ENCODE measurements around the gene CFB. TPM values are rescaled to one million over a fixed set of nuclear protein-coding genes. Genes with fewer than 3 reads are reported as not detected.

CFB gene
- total RNA-seq, 1 experiment from 2014 or later = 944 TPM

- CTCF ChIA-PET = interaction anchor here (0.6 kb wide), 2 partner anchors 20 to 316 kb away, joined by 3 to 6 read pairs; partner anchors contain the start of gene BAG6
- Mint-ChIP-seq H3K27me3 (ENCODE audit: unreplicated experiment) (no peaks in the 10 kb centered on the region), H3K4me3 (ENCODE audit: low read depth, unreplicated experiment) (no peak overlapping the region), H3K27ac (ENCODE audit: unreplicated experiment) (no peak overlapping the region), H3K36me3 (ENCODE audit: insufficient read depth, unreplicated experiment) (peaks cover 75% of the 10 kb centered on the region), H3K9me3 (ENCODE audit: low read depth, unreplicated experiment) (no peaks in the 10 kb centered on the region), H3K4me1 (ENCODE audit: low read depth, unreplicated experiment) (peaks cover 19% of the 10 kb centered on the region)
- no peak for DNase-seq
- BruUV-seq (replicated peaks) = no TSS peak
- TF ChIP-seq CTCF (IDR thresholded peaks at IDR 0.05; ENCODE audit: unreplicated experiment) = no peak
- intact Hi-C loops (cut with micrococcal nuclease; ENCODE audit: unreplicated experiment) = no loop called here
Observed at GRCh38 chr6:31968326-31968725, 22.4 kb downstream of the CFB start.

GRCh38 chr6:31968791-31969711 lies 23.2 kb downstream of the CFB start:
- BruUV-seq (replicated peaks) = no TSS peak
- peaks cover 82% of the 10 kb centered on the region for H3K36me3 Mint-ChIP-seq (ENCODE audit: insufficient read depth, unreplicated experiment)
- no peaks in the 10 kb centered on the region for H3K27me3 Mint-ChIP-seq (ENCODE audit: unreplicated experiment)
- TF ChIP-seq CTCF (IDR thresholded peaks at IDR 0.05; ENCODE audit: unreplicated experiment) = no peak
- no peak for DNase-seq
- intact Hi-C loops (cut with micrococcal nuclease; ENCODE audit: unreplicated experiment) = no loop called here
- CTCF ChIA-PET = interaction anchor here (0.6 kb wide), 2 partner anchors 21 to 40 kb away, joined by 3 to 4 read pairs; no protein-coding TSS in a partner anchor
- H3K4me3 Mint-ChIP-seq (ENCODE audit: low read depth, unreplicated experiment) = peak overlapping the region; percentile 86
- H3K27ac Mint-ChIP-seq (ENCODE audit: unreplicated experiment) = peak overlapping the region; percentile 98
- H3K9me3 Mint-ChIP-seq (ENCODE audit: low read depth, unreplicated experiment) = no peaks in the 10 kb centered on the region
- H3K4me1 Mint-ChIP-seq (ENCODE audit: low read depth, unreplicated experiment) = peaks cover 26% of the 10 kb centered on the region

DNA sequence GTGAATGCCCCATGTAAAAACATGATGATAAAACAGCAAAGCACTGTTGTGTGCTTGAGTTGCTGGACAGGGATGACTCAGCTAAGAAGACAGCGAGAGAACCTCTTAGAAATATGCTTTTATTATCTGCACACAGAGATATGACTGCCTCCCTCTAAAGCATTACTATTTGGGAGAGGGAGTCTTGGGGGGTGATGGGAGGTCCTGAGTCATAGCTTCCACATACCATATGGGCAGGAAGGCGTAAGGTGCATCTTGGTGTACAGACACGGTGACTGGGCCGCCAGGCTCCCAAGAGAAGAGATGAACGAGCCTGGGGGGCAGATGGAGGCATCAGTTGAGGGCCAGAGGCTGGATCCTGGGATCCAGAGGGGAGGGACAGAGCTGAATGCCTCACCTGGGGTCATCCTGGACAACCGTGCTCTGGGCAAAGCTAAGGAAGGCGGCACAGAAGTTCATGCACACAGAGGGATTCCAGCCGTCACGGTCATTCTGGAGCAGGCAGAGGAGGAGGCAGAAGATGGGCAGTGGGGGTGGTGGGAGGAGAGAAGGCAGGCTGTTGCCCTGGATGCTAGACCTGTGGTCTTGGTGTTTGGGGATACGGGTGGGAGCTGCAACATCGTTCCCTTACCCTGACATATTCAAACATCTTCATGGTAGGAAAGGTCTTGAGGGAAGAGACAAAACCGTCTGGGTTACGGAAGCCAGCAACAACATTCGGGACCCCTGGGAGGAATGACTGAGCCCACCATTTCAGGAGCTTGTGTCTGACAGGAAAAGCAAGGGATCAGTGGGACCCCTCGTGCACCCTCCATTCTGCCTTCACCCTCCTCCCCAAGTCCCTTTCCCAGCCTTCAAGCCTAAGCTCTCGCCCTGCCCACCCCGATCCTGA lies 24.1 kb downstream of the CFB start:
- no TSS peak for BruUV-seq (replicated peaks)
- DNase-seq = no peak
- Mint-ChIP-seq H3K9me3 (ENCODE audit: low read depth, unreplicated experiment) (no peaks in the 10 kb centered on the region), H3K27ac (ENCODE audit: unreplicated experiment) (peak overlapping the region; percentile 98), H3K4me3 (ENCODE audit: low read depth, unreplicated experiment) (peak overlapping the region; percentile 86), H3K4me1 (ENCODE audit: low read depth, unreplicated experiment) (peaks cover 27% of the 10 kb centered on the region), H3K36me3 (ENCODE audit: insufficient read depth, unreplicated experiment) (peaks cover 90% of the 10 kb centered on the region), H3K27me3 (ENCODE audit: unreplicated experiment) (no peaks in the 10 kb centered on the region)
- intact Hi-C loops (cut with micrococcal nuclease; ENCODE audit: unreplicated experiment) = no loop called here
- CTCF ChIA-PET = interaction anchor here (0.6 to 1.6 kb wide), 2 partner anchors 195 to 274 kb away, joined by 3 to 4 read pairs; no protein-coding TSS in a partner anchor
- no peak for TF ChIP-seq CTCF (IDR thresholded peaks at IDR 0.05; ENCODE audit: unreplicated experiment)

- Mint-ChIP-seq H3K27ac (ENCODE audit: unreplicated experiment) (peak overlapping the region; percentile 98), H3K4me3 (ENCODE audit: low read depth, unreplicated experiment) (peak overlapping the region; percentile 86), H3K27me3 (ENCODE audit: unreplicated experiment) (no peaks in the 10 kb centered on the region), H3K36me3 (ENCODE audit: insufficient read depth, unreplicated experiment) (peaks cover 92% of the 10 kb centered on the region), H3K9me3 (ENCODE audit: low read depth, unreplicated experiment) (no peaks in the 10 kb centered on the region), H3K4me1 (ENCODE audit: low read depth, unreplicated experiment) (peaks cover 27% of the 10 kb centered on the region)
- CTCF ChIA-PET = interaction anchor here (0.6 to 1.6 kb wide), 4 partner anchors 18 to 275 kb away, joined by 3 to 5 read pairs (median 4); no protein-coding TSS in a partner anchor
- no peak for DNase-seq
- no TSS peak for BruUV-seq (replicated peaks)
- intact Hi-C loops (cut with micrococcal nuclease; ENCODE audit: unreplicated experiment) = no loop called here
- no peak for TF ChIP-seq CTCF (IDR thresholded peaks at IDR 0.05; ENCODE audit: unreplicated experiment)
Observed at GRCh38 chr6:31970604-31971271, 24.8 kb downstream of the CFB start.

All from Calu3 (cell line).